GM19023 (cell line): ENCODE measurements around the gene KCNN3.

ENCODE experiments used
- ATAC-seq: cut with Tn5 transposase; IDR thresholded peaks from one replicate; pipeline ENCODE4 v1.9.1; 2021; ENCODE audit warnings: mild to moderate bottlenecking, moderate library complexity; ENCODE audit not compliant: unreplicated experiment

KCNN3 gene

DNA sequence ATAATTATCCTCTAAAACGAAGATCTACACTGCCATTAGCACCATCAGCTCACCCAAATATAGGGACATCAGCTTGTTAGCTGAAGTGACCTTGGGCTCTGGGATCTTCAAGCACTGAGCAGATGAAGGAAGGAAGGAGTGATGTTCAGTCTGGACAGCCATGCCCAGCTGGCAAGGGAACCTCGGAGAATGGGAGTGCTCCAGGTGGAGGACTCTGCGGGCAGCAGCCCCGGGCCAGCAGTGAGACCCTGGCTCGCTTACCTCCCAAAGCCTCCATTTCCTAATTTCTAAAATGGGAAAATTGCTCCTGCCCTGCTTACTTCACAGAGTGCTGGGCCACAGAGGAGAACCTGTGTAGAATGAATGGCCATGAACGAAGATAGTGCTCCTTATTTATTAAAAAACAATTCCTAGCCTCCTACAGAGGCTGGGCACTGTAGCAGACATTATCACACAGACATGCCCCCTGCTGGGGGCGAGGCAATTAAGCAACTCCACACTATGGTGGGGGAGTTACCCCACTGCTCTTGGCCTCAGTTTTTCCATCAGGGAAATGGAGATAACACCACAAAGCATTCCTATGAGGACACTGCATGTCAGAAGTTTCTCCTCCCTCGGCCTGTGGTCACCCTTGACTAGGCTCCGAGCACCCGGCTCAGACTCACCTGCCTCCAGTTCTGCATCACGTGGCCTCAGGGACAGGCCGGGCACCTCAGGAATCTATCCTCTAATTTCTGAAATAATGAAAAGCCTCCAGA is 117.6 kb downstream of the KCNN3 start:
- ATAC-seq, result no peak

DNA sequence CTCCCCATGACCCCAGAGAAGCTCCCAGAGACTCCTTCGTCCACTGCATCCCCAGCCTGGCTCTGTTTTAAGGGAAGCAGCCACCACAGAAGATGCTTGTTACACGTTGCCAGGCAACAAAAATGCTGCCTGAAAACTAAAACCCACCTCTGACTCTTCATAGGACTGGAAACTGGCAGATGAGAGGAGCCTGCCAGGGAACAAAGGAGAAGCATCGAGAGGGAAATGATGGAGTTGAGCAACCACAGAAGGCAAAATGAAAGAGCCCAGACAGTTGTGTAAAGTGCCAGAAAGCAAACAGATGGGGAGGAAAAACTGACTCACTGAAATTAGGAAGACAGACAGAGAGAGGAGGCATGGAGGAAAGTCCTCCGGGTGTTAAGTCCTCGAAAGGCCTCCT is 118.4 kb downstream of the KCNN3 start:
- no peak for ATAC-seq

DNA sequence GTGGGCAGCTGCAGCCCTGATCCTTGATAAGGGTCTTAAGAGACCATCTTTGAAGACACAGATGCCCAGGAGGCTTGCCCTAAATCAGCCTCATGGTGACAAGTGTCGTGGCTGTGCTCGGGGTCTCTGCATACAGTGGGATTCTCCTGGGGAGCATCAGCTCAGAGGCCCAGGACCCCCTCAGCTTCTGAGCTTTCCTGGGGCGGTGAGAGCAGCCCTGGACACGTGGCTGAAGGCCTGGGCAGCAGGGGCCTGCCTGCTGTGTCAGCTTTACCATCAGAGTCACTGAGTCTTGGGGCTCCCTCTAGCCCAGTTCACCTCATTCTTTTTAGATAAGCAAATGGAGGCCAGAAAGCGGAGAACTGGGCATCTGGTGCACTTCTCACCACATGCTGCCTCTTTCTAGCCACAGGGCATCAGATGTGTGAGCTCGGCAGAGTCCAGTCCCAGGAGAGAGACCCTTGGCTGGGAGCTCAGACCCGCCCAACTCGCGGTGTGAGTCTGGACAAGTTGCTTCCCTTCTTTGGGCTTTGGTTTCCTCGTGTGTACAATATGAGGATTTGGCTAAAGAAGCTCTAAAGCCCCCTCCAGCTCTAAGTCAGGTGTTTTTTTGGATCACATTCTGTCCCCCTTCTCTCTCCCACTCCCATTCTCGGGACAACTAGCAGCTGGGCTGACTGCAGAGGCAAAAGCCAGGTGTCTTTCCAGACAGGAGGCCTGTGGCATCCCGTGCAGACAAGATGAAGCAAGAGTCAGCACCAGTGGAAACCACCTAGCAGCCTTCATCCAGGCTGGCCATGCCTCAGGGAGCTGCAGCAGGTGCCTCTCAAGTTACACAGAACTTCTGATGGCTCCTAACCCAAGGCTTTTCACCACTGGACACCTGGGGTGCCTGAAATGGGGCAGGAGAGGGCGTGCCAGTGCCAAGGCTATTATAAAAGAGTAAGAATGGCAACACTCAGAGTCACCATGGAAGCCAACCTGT is 119.1 kb downstream of the KCNN3 start:
- ATAC-seq, result no peak

DNA sequence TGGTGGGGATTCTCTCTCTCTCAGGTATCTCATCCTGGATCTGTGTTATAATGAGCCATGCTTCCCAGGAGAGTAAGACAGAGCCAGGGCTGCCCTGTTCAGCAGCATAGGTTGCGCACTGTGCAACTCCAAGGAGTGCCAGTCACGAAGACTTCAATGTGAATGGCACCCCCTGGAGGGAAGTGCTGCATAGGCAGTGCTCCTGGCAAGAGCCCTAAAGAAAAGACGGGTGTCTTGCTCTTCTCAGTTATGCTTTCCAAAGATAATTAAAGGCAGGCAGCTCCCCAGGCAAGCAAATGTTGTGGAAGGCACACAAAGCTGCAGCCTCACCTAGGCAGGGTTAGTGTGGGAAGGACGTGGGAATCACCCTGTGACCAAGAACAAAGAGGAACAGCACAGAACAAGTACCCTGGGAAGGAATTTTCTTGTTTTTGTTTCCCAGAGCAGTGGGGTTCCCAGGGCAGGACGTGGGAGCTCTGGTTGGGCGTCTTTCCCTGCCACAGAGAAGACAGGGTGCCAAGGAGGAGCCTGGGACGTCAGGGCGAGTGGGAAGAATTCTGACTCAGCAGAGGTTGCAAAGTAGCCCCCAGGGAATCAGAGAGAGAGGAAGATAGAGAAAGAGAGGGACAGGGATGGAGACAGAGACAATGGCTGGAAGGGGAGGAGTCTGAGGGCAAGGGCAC is 120.9 kb downstream of the KCNN3 start:
- ATAC-seq, result no peak

DNA sequence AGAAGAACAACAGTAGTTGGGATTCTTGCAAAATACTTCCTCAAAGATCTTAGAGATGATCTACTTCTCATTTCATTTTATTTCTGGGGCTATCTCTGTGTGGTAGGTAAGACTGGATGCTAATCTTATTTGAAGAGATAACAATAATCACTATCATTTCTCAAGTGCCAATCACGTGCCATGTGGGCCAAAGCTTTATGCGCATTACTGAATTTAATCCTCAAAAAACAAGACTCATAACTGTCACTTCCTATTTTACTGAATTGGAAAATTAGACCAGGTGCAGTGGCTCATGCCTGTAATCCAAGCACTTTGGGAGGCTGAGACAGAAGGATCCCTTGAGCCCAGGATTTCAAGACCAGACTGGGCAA is 121.7 kb downstream of the KCNN3 start:
- no peak for ATAC-seq

DNA sequence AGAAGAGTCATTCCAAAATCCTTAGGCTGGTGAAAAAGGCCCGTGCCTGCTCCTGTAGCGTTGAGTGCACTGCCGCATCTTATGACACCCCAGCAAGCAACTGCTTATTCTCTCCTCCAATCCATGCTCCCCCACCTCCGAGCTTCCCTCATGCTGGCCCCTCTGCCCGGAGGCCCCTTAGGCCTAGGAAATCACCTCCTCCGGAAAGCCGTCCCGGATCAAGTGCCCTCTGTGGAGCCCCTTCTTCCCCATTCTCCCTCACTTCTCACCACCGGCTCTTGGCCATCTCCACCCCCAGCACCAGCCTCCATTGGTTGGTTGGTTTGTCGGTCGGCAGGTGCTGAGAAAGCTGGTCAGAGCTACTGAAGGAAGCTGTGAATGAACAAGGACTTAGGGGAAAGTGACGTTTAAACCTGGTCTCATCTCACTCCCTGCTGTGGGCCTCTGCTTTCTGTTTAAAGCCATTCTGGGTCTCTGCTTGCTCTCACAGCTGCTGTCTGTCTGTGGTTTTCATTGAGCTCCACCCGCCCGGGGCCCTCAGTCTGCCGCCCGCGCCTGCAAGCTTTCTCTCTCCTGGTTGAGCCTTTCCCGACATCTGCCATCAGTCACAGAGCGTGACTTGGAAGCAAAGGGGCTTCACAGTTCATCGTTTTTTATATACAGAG is 122.2 kb downstream of the KCNN3 start:
- peak; percentile 80 for ATAC-seq

DNA sequence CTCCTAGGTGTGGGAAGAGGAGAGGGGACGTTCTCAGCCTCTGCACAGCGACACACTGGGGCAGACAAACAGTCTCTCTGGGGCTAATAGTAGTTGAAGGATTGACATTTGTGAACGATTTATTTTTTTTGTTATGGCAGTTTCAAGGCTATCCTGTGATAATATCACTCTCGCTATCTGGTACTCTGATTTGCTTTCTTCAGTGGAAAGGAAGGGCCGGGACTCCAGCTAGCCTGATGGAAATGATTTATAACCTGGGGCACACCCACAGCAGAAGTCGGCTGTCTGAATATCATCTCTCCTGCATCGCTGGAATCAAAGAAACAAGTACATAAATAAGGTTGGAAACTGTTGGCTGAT is 122.7 kb downstream of the KCNN3 start:
- ATAC-seq, result no peak

DNA sequence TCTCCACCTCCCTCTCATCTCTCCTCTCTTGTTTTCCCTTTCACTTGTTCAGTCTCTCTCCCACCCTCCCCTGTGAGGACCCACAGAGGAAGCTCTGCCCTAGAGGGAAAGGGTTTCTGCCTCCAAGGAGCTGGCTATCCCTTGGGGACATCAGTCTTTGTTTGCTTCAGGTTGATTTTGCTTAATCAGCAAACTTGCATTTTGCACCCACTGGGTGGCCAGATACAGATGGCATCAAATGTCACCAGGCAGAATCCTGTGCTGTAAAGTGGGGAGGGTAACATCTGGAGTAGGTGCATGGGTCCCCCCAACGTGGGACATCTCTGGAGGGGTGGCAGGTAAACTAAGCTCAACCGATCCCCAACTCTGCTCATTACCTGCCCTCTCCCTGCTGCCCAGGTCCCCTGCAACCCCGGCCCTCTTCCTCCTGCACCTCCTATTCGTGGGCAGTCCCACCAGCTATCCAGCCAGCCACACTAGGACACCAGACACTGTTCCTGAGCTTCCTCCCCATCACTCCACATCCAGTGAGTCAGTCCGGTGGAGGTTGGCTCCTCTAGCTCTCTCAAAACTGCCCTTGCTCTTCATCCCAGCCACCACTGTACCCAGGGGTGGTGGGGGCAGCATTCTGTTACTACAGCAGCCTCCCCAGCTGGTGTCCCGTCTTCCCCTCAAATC is 123.3 kb downstream of the KCNN3 start:
- ATAC-seq, result no peak

DNA sequence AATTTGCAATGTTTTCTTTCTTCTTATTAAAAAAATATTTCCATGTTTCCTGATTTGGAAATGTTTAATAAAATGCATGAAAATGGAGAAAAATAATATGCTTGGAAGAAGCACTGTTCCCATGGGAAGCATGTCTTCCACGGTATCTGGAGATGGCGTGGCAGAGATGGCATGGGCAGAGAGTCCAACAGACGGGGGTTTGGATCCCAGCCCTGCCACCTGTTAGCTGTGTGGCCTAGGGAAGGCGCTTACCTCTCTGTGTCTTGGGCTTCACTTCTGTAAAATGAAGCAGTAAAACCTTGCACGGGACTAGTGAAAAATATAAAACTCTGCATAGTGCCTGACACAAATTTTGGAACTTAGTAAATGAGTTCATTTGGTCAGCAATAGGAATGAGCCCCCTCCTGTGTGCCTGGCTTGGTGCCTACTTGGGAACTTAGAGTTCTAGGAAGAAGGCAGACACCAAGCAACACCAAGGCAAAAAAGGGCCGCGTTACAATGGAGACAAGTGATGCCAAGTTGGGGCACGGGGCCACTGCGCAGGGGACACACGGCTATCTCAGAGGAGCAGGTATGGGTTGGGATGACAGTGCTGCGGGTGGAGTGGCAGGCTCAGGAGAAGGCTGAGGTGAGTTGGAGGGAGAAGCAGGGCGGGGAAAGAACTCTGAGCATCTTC is 124.2 kb downstream of the KCNN3 start:
- no peak for ATAC-seq

DNA sequence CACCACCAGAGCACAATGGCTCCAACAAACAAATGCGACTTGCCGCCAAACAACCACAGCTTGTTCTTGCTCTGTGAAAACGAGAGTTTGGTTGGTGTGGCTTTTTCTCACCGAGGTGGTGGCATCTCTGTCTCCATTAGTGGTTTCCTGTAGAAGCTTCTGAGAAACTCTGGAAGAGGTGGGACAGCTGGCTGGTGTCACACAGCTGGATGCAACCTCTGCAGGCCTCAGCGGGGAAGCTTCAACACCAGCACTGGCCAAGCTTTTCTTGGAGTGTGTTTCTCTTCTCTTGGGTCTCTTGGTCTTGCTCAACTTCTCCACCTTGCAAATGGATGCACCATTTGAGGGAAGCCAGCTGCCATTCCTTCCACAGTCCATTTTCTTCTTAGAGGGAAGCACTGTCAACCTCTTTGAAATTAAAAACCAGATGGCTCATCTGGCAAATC is 124.8 kb downstream of the KCNN3 start:
- no peak for ATAC-seq

DNA sequence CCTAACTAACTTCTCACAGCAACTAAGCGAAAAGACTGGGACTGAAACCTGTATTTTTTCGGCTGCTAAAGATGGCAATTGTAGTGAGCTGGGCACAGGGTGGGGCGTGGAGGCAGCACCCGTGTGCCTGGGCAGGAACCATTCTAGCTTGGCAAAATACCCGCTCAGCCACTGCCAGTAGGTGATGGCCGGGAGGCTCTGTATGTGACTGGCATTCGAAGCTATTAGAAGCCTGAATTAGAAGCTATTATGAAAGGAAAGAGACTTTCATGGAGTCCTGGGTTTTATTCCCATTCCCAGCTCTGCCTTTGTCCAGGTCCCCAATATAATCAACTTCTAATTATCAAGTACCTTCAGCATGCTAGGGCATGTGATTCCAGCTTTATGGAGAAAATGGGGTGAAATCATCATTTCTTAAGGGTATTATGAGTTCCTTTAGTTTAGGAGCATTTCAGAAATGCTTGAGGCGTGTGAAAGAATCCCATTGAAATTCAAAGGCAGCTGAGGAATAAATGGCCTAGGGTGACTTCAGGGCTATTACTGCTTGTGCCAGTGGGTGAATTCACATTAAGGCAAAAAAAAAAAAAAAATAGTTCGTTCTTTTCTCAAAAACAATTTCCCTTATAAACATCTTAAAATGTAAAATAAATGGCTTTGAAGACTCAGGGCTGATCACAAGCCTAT is 125.6 kb downstream of the KCNN3 start:
- ATAC-seq, result no peak

DNA sequence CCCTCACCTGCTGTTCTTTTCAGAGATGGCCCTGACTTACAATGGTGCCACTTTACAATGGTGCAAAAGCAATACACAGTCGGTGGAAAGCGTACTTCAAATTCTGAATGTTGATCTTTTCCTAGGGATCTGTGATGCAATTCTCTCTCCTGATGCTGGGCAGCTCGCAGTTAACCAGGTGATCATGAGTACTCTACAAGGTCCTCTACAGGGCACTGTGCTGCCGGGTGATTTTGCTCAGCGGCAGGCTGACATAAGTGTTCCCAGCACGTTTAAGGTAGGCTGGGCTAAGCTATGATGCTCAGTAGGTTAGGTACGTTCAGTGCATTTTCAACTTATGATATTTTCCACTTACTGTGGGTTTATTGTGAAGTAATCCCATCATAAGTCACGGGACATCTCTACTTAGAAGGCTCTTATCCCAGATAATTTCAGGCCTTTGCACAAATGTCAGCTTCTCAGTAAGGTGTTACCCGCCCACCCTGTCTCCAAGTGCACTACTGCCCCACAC is 126.5 kb downstream of the KCNN3 start:
- ATAC-seq, result no peak

DNA sequence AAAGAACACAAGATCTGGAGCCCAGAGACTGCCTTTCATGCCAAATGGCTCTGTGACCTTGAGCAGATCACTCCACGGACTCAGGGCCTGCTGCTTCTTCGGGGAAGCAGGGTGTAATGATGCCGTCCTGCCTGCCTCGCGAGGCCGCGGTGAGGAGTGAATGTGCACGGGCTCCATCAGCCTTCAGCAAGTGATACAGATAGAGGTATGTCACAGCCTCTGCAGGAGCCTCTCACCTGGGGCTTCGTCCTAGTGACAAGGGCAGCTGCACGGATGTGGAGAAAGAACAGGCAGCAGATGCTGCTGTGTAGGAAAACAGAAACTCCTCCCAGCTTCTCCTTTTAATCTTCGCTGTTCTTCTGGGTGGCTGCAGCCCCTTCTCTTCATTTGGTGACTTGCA is 127.5 kb downstream of the KCNN3 start:
- ATAC-seq, result no peak

DNA sequence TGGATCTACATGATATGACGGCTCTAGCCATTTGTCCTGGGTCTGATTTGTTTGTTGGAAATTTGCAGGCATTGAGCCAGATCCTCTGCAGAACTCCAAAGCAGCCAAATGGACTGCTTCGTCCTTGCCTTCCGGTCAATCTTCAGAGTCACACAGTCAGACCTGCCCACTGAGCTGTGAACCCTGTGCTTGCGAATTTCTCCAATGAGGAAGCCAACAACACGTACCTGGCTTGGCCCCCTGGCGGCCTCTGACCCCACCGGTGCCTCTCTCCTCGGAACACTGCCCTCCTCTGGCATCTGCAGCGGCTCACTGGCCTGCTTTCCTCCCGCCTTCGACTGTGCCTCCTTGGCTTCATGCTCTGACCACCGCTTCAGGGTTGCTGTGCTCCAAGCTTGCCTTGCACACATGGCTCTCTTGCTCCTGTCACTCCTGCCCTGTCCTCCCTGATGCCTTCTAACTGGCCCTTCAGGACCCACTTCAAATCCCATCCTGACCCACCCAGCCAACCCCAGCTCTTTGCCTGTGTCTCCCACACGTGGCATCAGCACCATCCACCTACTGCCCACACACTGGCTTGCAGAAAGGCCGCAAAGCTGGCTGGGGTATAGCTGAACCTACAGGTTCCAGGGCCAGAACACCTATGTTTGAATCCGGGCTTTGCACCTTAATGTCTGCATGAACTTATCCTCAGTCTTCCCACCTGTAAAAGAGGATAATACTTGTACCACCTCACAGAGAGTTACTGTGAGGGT is 128.2 kb downstream of the KCNN3 start:
- ATAC-seq, result no peak

DNA sequence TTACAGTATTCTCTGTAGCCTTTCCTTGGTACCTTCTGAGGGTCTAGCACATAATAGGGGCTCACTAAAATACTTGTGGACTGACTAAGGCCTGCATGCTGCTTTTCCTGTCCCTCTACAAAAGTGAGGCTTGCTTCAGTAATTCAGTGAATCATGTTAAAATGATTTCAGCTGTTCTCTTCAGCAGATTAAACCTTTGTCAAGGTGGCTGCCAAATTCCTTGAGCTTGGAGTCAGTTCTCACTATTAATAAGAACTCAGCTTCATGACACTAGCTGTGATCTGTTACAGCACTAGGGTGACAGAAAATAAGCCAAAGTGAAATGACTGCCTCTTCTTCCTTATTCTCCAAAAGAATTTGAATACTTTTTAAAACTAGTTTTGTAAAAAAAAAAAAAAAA is 128.8 kb downstream of the KCNN3 start:
- ATAC-seq, result no peak

DNA sequence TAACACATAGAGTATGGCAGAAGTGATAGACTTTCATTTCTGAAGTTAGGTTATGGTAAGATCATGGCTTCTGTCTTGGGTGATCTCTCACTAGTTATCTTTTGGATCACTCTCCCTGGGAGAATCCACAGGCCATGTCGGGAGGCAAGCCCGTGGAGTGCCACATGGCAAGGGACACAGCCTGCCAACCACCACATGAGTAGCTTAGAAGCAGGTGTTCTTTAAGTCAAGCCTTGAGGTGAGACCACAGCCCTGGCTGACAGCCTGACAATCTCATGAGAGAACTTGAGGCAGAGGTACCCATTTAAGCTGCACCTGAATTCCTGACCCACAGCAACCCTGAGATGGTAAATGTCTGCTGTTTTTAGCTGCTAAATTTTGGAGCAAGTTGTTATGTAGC is 130.4 kb downstream of the KCNN3 start:
- ATAC-seq, result no peak

DNA sequence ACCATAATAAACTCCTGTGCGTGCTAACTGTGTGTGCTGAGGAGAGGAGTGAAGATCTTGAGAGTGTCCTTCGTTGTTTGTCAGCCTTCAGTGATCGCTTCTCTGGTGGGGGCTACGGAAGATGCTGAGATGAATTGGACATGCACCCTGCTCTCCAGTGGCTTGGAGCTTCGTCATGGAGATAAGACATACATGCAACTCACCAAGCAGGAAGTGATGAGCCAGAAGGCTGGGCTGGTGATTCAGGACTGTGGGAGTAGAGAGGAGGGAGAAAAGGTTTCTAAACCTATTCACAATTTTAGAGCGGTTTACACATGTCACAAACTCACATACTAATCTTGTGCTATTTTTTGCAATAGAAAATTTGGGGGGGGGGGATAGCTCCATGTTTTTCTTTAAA is 133.2 kb downstream of the KCNN3 start:
- ATAC-seq, result no peak

DNA sequence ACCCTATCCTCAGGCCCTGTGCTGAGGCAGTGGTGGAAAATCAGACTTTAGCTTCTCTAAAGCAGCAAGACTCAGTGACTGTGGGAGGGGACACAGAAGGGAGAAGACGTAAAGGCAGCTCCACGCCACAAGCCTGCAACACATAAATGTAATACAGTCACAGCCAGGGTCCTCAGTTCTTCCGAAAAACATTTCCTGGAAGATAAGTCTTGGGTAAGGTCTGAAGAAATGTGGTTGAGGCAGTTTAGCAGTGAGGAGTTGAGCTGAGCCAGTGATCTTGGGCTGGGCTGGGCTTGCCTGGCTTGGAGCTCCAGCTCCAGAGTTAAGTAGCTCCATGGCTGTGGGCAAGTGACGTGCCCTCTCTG is 134.3 kb downstream of the KCNN3 start:
- no peak for ATAC-seq
